NCI-H1930 (cell line): ENCODE measurements around the gene ANKRD39.

Experiments
- DNase-seq, 2 experiments: peaks; one replicate each; lab custom pipeline; 2025; lab: John Stamatoyannopoulos, UW

ANKRD39 gene

GRCh38 chr2:96887493-96888012 is 29.7 kb upstream of the ANKRD39 start:
- DNase-seq: no peak

GRCh38 chr2:96885432-96886347 is 27.9 kb upstream of the ANKRD39 start:
- DNase-seq: no peak

- no peak for DNase-seq
These were observed 26.7 kb upstream of the ANKRD39 start for GRCh38 chr2:96884299-96885094.

GRCh38 chr2:96883306-96883705 is 25.5 kb upstream of the ANKRD39 start:
- no peak for DNase-seq

GRCh38 chr2:96882906-96883305 is 25.1 kb upstream of the ANKRD39 start:
- no peak for DNase-seq

GRCh38 chr2:96882230-96882629 is 24.4 kb upstream of the ANKRD39 start:
- no peak for DNase-seq

GRCh38 chr2:96881349-96882195 is 23.8 kb upstream of the ANKRD39 start:
- no peak for DNase-seq

GRCh38 chr2:96880891-96881273 is 23.1 kb upstream of the ANKRD39 start:
- no peak for DNase-seq

- no peak for DNase-seq
These were observed 21.8 kb upstream of the ANKRD39 start for GRCh38 chr2:96879545-96880040.

GRCh38 chr2:96878796-96879544 is 21.2 kb upstream of the ANKRD39 start:
- DNase-seq: no peak

- DNase-seq: no peak
These were observed 20.4 kb upstream of the ANKRD39 start for GRCh38 chr2:96878171-96878570.

- no peak for DNase-seq
These were observed 19.8 kb upstream of the ANKRD39 start for GRCh38 chr2:96877631-96878092.

GRCh38 chr2:96877042-96877451 is 19.2 kb upstream of the ANKRD39 start:
- DNase-seq: no peak

GRCh38 chr2:96876269-96877041 is 18.6 kb upstream of the ANKRD39 start:
- DNase-seq: no peak

GRCh38 chr2:96875498-96876268 is 17.9 kb upstream of the ANKRD39 start:
- DNase-seq: no peak

- no peak for DNase-seq
These were observed 16.5 kb upstream of the ANKRD39 start for GRCh38 chr2:96874198-96874831.

- no peak for DNase-seq
These were observed 15.9 kb upstream of the ANKRD39 start for GRCh38 chr2:96873651-96874096.

GRCh38 chr2:96872591-96873349 is 15.0 kb upstream of the ANKRD39 start:
- no peak for DNase-seq
